Kidney (tissue), 14 donors: ENCODE results near the gene SOCS1. TPM values are rescaled to one million over a fixed set of nuclear protein-coding genes. Genes with fewer than 3 reads are reported as not detected.

ENCODE experiments used
- DNase-seq, 5 donors: peaks; one replicate each; pipeline ENCODE4 v3.0.0-alpha.2; 2013 to 2020
- FAIRE-seq: peaks from 2 replicates; lab custom pipeline; 2012; peaks lifted over from hg19 to GRCh38; lab: Jason Lieb, UNC
- H3K27ac ChIP-seq, 2 donors: one replicate each; pipeline ENCODE4 v1.7.0; 2013; ENCODE audit warnings: low read depth in 2 of 2, low read length in 2 of 2, inconsistent platforms in 1 of 2
- H3K27me3 ChIP-seq: one replicate; pipeline ENCODE4 v1.7.1; 2013; ENCODE audit warnings: low read length, inconsistent platforms; ENCODE audit not compliant: control insufficient read depth, insufficient read depth
- H3K36me3 ChIP-seq, 3 donors: one replicate each; pipeline versions ENCODE4 v1.7.0 to v1.7.1; 2013; ENCODE audit warnings: low read length in 3 of 3, control low read depth in 1 of 3, inconsistent platforms in 1 of 3; ENCODE audit not compliant: insufficient read depth in 3 of 3, control insufficient read depth in 2 of 3
- H3K4me1 ChIP-seq, 3 donors: one replicate each; pipeline versions ENCODE4 v1.7.0 to v1.7.1; 2013; ENCODE audit warnings: low read length in 3 of 3, inconsistent platforms in 1 of 3, low read depth in 1 of 3; ENCODE audit not compliant: control insufficient read depth in 2 of 3, insufficient read depth in 2 of 3
- H3K4me3 ChIP-seq, 3 donors: one replicate each; pipeline versions ENCODE4 v1.7.0 to v1.8.1; 2013; ENCODE audit warnings: low read length in 3 of 3, control low read depth in 1 of 3, inconsistent platforms in 1 of 3
- H3K9ac ChIP-seq, 3 donors: one replicate each; pipeline versions ENCODE4 v1.7.0 to v1.7.1; 2013; ENCODE audit warnings: low read length in 3 of 3, control low read depth in 1 of 3, inconsistent platforms in 1 of 3
- H3K9me3 ChIP-seq, 3 donors: one replicate each; pipeline versions ENCODE4 v1.7.0 to v1.7.1; 2013; ENCODE audit warnings: low read length in 3 of 3, control low read depth in 1 of 3, inconsistent platforms in 1 of 3; ENCODE audit not compliant: control insufficient read depth in 2 of 3, insufficient read depth in 1 of 3
- intact Hi-C: fragments of 100-400 bp; cut with DNase I; formaldehyde crosslinking; loops from one replicate; pipeline ENCODE4 v1.11.1; 2022
- polyA plus RNA-seq: library from polyadenylated mRNA; stranded (reverse); fragments of 350-450 nt; fragmentation: Illumina TruSeq; extraction: RNeasy Lipid Tissue Mini Kit (QIAGEN cat#74804); gene quantifications from one replicate; pipeline ENCODE4 v1.2.3, GENCODE V29; 2014; ENCODE audit warnings: low read depth, low replicate concordance; ENCODE audit not compliant: insufficient read depth
- total RNA-seq: library from RNA; stranded (reverse); fragmentation: NEBNext Ultra II Directional; extraction: Animal tissue kit (Norgen Biotek cat#: 25700); gene quantifications from one replicate; pipeline ENCODE4 v1.2.1, GENCODE V29; 2021
- TF ChIP-seq, protein P1 (sequence below): IDR thresholded peaks from 3 replicates; pipeline ENCODE4 v1.5.1; 2012; ENCODE audit warnings: mild to moderate bottlenecking, moderate library complexity, borderline replicate concordance; ENCODE audit not compliant: insufficient read depth; ENCODE audit errors: extremely low read depth
- donor health status: control.
- donor health status: control.
- donor health status: control.
- donor health status: control.
- donor health status: control.
- donor health status: DM: yes; HTN: yes; CAD: no.
- donor health status: Normal renal cell carcinoma (clear cell type).

The SOCS1 gene
- total and polyA plus RNA-seq, 2 donors from 2014 or later, result 10.4 to 21.8 TPM

DNA sequence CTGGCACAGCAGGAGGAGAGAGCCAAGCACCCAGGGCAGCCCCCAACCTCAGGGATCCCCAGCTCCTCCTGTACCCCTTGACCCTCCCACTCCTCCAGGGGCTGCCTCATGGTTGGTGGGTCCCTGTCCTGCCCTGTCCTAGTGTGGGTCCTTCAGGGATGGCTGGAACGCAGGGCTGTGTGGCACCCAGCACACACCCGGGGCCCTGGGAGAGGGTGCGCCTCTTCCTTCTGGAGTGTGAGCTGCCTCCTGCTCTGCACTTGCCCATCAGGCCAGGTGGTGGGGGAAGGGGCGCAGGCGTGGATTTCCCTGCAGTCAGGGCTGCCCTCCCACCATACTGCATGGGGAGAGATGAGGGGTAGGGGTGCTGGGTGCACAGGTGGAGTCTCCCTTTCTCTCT, 42.6 kb downstream of the SOCS1 start:
- TF ChIP-seq, protein P1, sequence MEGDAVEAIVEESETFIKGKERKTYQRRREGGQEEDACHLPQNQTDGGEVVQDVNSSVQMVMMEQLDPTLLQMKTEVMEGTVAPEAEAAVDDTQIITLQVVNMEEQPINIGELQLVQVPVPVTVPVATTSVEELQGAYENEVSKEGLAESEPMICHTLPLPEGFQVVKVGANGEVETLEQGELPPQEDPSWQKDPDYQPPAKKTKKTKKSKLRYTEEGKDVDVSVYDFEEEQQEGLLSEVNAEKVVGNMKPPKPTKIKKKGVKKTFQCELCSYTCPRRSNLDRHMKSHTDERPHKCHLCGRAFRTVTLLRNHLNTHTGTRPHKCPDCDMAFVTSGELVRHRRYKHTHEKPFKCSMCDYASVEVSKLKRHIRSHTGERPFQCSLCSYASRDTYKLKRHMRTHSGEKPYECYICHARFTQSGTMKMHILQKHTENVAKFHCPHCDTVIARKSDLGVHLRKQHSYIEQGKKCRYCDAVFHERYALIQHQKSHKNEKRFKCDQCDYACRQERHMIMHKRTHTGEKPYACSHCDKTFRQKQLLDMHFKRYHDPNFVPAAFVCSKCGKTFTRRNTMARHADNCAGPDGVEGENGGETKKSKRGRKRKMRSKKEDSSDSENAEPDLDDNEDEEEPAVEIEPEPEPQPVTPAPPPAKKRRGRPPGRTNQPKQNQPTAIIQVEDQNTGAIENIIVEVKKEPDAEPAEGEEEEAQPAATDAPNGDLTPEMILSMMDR, result no peak
- no peak overlapping the region for H3K4me3 ChIP-seq
- no peak for DNase-seq
- no peak overlapping the region for H3K27ac ChIP-seq
- no peaks in the 10 kb centered on the region for H3K27me3 ChIP-seq
- intact Hi-C loops, result no loop called here
- peaks cover 0 to 14% (median 0%) of the 10 kb centered on the region in 3 donors for H3K9me3 ChIP-seq
- no peak for FAIRE-seq
- H3K9ac ChIP-seq, result no peak overlapping the region
- H3K36me3 ChIP-seq, result no peaks in the 10 kb centered on the region
- no peaks in the 10 kb centered on the region for H3K4me1 ChIP-seq

DNA sequence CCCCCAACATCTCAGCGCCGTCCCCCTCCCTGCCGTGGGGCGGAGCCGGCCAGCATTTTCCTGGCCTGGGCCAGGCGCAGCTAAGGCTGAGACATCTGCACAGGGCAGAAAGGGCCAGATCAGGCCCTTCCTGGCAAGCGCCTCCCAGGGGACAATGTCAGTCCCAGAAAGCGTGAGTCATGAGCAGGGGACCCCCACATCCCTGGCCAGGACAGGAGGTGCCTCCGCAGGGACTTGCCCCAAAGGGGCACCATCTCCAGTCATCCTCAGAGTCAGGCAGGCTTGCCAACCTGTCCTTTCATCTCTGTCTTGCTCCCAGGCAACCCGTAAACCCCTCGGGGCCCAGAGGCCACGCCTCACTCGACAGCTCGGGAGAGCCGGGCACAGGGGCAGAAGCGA, 43.2 kb downstream of the SOCS1 start:
- Histone ChIP-seq H3K4me3 (no peak overlapping the region), H3K27ac (no peak overlapping the region), H3K9ac (no peak overlapping the region), H3K36me3 (no peaks in the 10 kb centered on the region), H3K9me3 (peaks cover 0 to 12% (median 0%) of the 10 kb centered on the region in 3 donors), H3K4me1 (no peaks in the 10 kb centered on the region), H3K27me3 (no peaks in the 10 kb centered on the region)
- TF ChIP-seq, protein P1, result no peak
- DNase-seq, result no peak
- intact Hi-C loops, result no loop called here
- FAIRE-seq, result no peak

DNA sequence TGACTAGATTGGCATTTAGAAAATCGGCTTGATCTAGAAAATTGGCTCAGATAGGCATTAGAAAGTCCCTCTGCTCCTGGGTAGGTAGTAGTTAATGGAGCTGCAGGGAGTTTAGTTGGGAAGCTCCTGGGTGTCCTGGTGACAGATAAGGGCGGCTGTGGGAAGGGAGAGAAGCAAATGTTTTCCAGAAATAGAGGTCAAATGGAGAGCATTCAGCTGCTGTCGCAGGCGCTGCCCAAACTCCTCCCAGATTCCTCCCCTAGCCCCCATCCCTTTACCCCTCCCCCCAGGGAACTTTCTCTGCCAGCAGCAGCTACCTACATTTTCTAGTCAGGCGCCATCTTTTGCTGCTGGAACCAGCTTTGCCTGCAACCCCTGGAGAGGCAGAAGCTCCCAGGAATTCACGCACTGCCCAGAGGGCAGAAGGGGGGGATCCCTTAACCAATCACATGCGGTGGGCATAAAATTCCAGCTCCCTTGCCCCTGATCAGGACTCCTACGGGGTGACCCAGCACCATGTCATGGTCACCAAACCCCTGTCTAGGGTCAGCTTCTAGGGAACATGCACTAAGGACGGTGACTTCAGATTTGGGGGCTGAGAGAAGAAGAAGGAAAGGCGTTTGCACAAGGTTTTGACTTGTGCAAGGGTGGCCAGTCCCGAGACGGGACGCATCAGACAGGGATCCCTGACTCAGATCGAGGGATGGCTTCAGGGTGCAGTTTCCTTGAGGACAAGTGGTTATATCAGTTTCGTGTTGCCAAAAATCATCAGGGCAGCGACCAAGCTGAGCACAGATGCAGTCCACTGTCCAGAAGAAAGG, 43.8 kb downstream of the SOCS1 start:
- Histone ChIP-seq H3K27me3 (no peaks in the 10 kb centered on the region), H3K27ac (no peak overlapping the region), H3K9me3 (peaks cover 0 to 14% (median 0%) of the 10 kb centered on the region in 3 donors), H3K36me3 (no peaks in the 10 kb centered on the region), H3K4me1 (no peaks in the 10 kb centered on the region), H3K4me3 (no peak overlapping the region), H3K9ac (no peak overlapping the region)
- TF ChIP-seq, protein P1, result no peak
- DNase-seq (no peak), FAIRE-seq (no peak)
- intact Hi-C loops, result no loop called here
